ENCODE data around the gene MTLN.
"Not testable (repeated sequence)": the region's sequence is repeated elsewhere in the genome, so short reads cannot be mapped to it uniquely, and the experiment has no call there.

Gene MTLN, protein sequence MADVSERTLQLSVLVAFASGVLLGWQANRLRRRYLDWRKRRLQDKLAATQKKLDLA

DNA sequence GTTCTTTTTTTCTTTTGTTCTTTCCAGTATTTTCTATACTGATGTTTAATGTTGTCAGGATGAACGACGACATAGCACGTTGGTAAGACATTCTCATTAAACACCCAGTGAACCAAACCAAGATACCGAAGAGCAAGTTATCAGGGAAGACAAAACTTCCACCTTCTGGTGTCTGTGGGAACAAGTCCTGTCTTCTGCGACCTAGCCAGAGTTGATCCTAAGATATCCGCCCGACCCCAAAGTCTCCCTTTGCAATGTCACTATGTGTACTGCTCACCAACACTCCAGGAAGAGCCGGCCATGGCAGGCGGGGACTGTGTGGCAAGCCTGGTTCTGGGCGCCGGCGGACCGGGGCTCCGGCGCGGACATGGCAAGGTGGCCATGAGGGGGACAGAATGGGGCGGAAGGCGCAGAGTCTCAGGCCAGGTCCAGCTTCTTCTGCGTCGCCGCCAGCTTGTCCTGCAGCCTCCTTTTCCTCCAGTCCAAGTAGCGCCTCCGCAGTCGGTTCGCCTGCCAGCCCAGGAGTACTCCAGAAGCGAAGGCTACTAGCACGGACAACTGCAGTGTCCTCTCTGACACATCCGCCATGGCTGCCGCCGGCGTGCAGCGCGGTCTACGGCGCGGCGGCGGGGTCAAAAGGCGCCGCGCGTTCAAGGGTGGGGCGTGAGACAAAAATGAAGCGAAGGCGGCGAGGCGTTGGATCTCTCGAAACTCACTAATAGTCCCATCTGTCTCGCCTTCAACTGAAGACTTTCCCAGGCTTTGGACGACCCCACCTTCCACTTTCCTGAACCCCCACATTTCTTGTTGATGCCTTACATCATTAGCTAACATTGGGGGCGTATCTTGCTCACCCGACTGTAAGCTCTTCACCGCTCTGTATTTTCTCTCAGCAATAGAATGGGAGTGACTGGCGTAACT lies at the start of gene MTLN:
TSS of gene MTLN (minus strand) at position 610 of the 921 bp plus-strand sequence. CDS start at position 588, 22 bp downstream.
- peak; percentile 77 for DNase-seq

DNA sequence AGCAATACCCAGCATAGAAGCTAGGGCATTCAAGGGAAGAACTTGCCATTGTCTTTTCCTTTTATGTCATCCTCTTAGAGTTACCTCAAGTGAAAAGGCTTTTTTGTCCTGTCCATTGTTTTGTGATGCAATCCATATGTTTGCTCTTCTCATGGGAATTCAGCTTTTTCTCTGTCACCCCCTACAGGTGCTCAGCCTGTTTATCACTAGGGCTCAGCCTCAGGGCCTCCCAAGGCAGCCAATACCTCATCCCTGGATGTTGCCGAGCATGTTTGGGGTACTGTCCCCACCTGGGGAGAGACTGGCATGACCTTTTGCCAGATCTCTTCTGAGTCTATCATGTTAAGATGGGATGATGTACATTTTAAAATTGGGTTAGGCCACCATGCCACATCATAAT lies 49.6 kb upstream of the MTLN start:
- DNase-seq = not testable (repeated sequence)

DNA sequence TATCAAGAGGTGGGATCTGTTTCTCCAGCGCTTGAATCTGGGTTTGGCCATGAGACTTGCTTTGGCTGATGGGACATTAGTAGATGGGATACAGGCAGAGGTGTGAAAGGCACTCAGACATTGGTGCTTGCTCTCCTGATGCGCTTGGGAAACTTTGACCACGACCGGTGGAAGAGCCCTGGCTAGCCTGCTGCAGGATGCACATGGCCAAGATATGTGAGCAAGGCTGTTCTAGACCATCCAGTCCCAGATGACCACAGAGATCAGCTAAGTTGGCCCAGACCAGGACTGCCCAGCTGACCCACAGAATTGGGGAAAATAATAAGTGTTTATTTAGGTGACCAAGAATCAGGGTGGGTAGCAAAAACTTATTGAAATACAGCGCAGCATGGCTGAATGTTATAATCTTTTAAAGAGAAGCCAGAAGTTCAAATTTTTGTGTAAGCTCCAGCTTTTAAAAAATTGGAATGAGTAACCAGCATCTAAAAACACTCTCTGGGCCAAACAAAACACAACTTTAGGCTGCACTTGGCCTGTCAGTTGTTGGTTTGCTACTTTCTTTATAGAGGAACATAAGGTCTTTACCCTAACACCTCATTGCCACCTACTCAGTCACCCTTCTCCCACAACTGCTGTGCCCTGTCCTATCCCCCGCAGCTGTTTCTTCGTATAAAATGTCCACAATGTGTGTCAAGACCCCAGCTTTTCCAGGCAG lies 35.9 kb upstream of the MTLN start:
- not testable (repeated sequence) for DNase-seq

DNA sequence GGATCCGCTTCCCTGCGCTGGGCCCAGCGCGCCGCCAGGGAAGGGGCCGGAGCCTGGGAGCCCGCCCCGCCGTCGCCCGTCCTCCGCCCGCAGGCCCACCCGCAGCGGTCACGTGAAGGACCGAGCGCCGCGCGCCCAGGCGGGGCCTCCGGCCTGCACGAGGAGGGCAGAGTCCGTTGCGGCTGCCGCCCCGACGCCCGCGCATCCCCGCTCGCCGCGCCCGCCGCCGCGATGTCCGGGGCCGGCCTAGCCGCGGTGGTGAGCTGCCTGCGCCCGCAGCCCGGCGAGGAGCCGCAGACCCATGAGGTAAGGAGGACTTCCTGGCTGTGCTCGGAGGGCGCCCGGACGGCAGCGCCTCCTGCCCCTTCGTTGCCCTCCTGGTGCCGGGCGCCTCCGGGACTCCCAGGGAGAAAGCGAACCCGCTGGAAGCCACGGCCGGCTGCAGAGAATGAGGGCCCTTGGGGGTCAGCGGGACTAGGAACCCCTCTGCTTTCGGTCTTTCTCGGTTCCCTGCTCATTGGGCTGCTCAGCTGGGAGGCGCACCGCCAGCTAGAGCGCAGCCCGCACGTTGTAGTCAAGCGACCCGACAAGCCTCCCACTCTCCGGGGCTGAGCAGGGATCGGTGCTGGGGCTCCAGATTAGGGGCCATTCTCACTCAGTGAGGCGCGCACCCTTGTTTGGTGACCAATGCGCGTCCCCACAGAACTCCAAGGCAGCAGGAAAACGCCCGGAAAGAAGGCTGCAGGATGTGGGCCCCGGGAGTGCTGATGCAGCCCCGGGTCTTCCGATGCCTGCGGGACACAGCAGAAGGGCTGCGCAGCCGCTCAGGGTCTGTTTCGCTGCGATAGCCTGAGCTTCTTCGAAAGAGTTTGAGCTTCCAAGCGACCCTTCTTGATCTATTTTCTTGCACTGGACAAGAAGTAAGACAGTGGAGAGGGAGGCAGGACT lies 33.4 kb upstream of the MTLN start:
- not testable (repeated sequence) for DNase-seq

DNA sequence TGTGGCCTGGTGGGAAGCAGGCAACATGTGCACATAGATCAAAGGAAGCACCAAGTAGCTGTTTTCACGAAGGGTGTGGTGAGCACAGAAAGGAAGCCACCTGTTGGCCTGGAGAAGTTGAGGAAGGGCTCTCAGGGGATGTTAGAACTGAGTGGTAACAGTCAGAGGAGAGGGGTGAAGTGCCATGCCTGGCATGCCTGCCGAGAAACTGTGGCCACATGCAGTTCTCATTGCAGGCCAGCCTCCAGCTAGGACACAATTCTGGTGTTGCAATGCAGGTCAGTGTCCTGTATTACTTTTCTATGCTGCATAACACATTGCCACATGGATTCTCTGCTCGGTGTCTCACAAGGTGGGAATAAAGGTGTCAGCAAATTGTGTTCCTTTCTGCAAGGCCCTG lies 30.9 kb upstream of the MTLN start:
- DNase-seq = not testable (repeated sequence)

DNA sequence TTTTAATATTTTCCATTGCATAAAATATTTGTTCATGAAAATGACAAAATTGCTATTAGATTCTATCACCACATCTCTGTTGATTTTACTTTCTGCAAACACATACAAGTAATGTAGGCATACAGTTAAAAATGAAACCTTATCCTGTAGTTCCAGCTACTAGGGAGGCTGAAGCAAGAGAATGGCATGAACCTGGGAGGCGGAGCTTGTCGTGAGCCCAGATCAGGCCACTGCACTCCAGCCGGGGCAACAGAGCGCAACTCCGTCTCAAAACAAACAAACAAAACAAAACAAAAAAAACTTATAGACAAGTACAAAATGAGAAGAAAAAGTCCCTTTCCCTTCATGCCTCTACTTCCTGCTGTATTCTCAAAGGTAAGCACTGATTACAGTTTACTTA lies 22.2 kb upstream of the MTLN start:
- DNase-seq = not testable (repeated sequence)

DNA sequence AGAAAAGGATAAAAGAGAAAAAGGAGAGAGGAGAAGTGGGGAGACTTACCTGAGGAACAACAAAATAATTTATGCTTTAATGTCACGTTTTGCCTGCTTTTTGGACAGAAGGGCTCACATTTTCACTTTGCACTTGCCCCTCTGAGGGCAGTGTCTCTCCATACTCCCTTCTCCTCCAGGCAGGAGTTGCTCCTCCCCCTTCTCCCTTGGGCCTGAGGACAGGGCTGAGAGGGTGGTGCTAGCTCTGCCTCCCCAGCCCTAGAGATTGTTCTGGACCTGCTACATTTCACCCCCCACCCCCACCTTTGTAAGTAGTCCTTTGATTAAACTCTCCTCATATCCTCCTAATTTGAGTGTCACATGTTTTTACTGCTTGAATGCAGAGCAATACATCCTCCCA lies 17.5 kb upstream of the MTLN start:
- DNase-seq = not testable (repeated sequence)

DNA sequence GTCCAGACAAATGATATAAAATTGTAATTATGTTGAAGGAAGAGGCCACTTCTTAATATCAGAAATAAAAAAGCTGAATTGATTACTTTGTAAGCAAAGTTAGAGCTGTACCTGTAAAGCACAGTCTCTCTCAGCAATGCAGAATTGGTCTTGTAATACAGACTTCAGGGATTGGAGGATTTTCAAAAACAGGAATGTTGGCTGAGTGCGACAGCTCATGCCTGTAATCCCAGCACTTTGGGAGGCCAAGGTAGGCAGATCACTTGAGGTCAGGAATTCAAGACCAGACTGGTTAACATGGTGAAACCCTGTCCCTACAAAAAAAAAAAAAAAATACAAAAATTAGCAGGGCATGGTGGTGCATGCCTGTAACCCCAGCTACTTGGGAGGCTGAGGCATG lies 10.3 kb upstream of the MTLN start:
- not testable (repeated sequence) for DNase-seq

DNA sequence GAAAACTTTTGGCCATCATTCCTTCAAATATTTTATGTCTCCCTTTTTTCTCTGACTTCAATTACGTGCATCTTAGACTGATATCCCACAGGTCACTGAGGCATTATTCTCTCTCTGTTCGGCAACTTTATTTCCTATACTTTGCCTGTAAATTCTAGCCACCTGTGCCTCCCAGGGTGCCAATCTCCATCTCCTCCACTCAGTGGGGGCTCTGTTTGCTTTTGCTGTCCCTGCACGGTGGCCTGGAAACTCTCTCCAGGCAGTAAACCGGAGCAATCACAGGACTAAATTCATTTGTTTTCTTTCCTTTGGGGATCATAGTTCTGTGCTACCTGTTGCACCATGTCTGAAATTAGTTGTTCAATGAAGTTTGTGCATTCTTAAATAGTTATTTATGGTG lies 9.6 kb upstream of the MTLN start:
- DNase-seq = no peak

DNA sequence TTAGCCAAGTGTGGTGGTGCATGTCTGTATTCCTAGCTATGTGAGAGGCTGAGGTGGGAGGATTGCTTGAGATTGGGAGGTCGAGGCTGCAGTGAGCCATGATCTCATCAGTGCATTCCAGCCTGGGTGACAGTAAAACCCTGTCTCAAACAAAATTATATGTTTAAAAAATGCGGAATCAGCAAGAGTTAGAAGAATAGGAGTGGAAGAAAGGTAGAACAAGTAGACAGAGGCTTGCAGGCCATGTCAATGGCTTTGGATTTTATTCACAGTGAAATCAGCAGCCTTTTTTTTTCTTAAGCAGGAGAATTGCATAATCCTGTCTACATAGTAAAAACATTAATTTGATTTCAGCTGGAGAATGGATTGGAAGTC lies 7.8 kb upstream of the MTLN start:
- DNase-seq = no peak

DNA sequence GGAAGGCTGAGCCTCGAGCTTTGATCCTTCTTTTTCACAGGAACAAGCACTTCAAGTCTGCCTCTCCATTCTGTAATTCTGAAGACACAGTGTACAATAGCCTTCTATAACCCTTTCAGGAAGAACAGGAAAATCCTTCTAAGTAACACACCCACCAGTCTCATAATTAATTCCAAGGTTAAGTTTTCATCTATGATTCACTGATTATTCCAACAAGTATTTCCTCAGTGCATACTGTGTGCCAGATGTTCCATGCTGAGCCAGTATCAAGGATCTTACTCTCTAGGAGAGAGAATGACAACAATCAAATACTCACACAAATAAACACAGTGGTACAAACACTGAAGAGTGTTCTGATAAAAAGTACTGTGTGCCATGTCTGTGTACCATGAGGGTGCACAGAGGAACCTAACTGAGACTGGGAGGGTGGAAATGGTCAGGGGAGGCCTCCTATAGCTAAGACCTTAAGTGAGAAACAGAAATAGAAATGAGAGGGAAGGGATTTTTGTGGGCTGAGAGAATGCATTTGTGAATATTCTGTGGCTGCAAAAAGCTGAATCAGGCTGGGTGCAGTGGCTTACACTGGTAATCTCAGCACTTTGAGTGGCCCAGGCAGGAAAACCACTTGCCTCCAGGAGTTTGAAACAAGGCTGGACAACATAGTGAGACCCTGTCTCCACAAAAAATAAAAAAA lies 7.3 kb upstream of the MTLN start:
- DNase-seq = no peak

DNA sequence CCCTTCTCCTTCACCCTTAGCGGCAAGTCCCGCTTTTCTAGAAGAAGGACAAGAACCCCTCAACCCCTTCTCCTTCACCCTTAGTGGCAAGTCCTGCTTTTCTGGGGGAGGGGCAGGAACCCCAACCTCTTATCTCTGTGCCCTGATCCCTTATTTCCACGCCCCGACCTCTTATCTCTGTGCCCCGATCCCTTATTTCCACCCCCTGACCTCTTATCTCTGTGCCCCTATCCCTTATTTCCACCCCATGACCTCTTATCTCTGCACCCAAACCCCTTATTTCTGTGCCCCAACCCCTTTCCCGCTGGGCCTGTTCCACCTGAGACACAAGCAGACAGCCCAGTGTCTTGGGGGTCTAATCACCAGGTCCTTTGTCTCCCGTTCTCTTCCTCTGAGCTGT lies 6.5 kb upstream of the MTLN start:
- not testable (repeated sequence) for DNase-seq

DNA sequence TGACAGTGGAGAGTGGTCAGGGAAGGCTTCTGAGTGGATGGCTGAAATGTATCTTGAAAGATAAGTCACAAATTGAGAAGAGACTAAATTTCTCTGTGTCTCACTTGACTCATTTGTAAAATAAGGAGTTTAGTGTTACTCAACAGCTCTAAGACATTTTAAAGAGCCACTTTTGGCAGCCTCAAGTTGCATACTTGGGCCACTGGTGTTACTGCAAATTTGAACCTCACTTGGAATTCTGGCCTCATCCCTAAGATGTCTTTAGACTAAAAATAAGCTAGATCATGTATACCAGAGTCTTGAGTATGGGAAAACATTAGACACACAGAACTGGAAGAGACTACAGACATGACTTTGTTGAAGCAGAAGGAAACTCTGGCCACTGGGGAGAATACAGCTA lies 4.5 kb upstream of the MTLN start:
- DNase-seq = no peak

DNA sequence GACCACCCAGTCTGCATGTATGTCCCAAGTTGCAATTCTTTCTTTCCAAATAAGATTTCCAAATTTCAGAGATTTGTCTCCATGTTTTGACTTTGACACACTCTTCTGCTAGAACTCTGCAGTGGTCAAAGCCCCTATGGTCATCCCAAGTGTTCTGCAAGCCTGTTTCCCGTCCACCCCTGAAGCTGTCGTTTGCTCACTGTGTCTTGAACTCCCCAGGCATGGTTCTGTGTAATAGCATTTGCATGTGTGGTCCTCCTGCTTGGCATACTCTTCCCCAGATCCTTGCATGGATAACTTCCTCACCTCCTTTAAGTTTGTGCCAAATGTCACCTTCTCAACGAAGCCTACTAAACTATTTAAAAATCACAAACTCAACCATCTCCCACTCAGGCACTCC lies 3.9 kb upstream of the MTLN start:
- no peak for DNase-seq

DNA sequence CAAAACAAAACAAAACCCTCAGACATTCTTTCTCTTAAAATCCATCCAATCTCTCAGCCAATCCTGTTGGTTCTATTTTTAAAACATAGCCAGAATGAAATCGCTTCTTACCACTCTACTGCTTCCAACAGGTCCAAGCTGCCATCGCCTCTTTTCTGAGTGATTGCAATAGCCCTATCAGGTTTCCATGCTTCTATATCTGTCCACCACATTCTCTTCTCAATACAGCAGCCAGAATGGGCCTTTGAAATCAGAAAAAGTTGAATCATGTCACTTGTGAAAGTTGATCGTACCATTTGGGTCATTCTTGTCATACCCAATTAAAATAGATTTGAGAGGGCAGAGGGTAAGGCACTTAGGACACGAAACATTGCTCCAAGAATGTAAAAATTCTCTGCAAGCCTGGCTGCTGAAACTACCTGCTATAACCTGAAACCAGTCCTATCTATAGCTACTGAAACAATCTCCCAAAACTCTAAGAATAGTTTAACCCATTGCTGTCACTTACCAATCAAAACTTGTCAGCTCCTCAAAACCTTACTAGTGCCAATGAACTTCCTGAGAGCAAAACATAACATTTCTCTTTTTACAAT lies 3.3 kb upstream of the MTLN start:
- no peak for DNase-seq

DNA sequence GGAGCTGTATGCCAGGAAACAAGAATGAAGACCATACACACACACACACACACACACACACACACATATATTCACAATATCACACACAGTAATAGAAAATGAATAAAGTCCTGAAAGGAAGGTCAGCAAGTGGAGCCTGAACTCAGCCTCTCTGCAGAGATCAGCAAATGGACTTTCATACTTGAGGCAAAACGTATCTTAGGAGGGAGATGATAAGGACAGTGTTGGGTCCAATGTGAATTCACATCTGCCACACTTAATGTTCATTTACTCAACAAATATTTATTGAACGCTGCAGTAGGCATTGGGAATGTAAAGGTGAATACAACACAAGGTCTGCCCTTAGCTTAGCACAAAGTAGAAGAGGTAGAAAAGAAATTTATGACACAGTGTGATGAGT lies 2.7 kb upstream of the MTLN start:
- no peak for DNase-seq

DNA sequence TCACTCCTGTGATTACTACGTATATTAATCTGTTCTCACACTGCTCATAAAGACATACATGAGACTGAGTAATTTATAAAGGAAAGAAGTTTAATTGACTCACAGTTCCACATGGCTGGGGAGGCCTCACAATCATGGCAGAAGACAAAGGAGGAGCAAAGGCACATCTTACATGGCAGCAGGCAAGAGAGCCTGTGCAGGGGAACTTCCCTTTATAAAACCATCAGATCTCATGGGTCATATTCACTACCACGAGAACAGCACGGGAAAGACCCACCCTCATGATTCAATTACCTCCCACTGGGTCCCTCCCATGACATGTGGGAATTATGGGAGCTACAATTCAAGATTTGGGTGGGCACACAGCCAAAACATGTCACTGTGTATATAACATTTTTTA lies 1.2 kb upstream of the MTLN start:
- not testable (repeated sequence) for DNase-seq

DNA sequence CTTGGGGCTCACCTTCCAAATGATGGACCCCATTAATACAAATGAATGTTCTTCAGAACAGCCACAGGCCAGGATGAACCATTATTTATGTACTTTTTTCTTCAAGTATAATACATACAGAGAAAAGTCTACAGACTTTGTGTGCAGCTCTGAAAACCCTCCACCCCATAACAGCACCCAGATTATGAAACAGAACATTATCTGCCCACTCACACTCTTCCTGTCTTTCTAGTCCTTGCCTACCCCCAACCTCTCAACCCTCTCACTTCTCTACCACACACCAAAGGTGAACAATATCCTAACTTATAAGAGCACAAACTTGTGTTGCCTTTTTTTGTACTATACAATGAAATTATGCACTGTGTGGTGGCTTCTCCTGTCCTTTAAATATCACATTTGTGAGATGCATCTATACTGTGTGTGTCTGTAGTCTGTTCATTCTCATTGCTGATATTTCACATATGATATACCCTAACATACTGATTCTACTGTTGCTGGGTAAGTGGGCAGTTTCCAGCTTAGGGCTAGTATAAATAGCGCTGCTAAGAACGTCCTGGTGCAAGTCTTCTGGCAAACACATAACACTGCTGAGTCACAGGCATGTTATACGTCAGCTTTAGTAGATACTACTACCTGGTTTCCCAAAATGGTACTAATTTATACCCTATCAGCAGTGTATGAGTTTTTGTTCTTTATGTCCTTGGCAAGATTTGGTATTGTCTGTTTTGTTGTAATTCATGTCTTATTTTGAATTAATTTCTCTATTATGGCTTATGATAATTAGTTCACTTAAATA lies 6.5 kb downstream of the MTLN start:
- DNase-seq = no peak

DNA sequence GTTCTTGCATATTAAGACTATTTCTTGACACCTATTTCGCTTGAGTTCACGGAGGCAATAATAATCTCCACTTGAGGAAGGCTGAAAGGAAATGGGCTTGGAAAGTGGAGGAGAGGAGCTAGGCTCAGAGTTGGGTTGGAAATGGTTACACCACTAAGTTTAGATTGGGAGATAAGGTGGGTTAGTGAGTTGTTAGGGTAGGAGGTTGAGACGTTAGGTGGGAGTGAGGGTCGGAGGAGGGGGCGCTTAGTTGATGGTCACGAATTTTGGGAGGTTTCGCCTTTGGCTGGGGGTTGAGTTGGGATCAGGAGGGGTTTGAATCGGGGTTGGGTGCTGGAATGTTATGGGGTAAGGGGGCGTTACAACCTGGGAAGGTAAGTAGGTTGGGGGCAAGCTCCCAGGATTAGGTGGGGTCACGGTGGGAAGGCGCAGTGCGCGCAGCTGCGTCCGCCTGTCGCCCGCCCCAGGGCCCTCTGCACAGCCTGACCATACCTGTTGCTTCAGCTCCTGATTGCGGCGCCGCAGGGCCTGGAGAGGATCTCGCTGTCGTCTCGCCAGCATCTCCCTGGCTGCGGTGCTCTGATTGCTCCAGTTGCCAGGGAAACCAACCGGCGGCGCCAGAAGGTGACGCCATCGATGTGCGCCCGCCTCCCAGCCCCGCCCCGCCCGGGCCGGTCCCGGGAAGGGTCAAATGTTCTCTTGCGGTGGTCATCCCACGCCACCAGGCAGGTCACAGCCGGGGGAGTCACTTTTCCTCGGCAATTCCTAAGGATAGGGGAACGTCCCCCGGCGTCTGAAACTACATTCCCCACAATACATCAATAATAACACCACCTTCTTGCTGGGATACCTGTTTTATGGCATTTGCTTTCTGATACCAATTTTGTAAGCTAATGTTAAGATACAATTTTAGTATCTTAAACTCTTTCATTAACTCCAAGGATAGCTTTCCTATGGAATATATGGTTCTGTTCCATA lies 7.7 kb downstream of the MTLN start, which contains the start of gene NPHP1:
TSS of gene NPHP1 (minus strand) at position 606 of the 978 bp plus-strand sequence. CDS start at position 561, 45 bp downstream.
- DNase-seq = peak; percentile 80

DNA sequence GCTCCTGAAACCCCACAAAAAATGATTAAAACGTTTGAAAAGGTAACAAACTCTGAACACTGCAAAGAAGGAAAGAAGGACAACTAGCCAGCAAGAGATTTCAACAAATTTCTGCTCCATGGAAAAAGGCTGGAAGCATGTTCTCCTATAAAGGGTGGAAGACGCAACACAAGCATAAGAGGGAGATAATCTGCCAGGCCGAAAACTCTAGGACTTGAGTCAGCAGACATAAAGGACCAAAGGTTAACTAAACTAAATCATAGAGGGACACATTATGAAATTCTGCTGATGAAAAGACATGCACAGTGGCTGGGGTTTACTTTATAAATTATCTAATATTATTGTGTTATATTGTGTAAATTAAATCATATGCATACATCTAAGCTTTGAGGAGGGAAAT lies 14.3 kb downstream of the MTLN start:
- DNase-seq = no peak

Data from activated naive CD4-positive, alpha-beta T cell treated with anti-CD3 and anti-CD28 coated beads, Interleukin-2, amount 50 U/mL, for 16 hours (primary cell).